K562 (cell line): ENCODE results near the gene RUNDC3A. TPM values are rescaled to one million over a fixed set of nuclear protein-coding genes. Genes with fewer than 3 reads are reported as not detected.

Source experiments
- ATAC-seq: fragments of 200-7000 bp; cut with Tn5 transposase; 3 replicates; pipeline ENCODE4 v1.9.1; 2020; ENCODE audit warnings: moderate library complexity
- BruUV-seq: library from RNA; stranded (reverse); fragments of 400-500 nt; replicated peaks from 2 replicates; lab custom pipeline; 2021; lab: Mats Ljungman, UMichigan
- CTCF ChIA-PET: fragments of 300-600 bp; formaldehyde crosslinking; extraction: SDS; loops from one replicate; lab custom pipeline; 2021; ENCODE audit warnings: low intra/inter-chr PET ratio; lab: Yijun Ruan, JAX
- POLR2A ChIA-PET: fragments of 300-600, 350-650 bp; sonication (Branson Sonifier 250); formaldehyde crosslinking; extraction: SDS; loops from one replicate; lab custom pipeline; 2021; ENCODE audit warnings: antibody characterized with exemption, inconsistent platforms; lab: Yijun Ruan, JAX
- DNase-seq, 4 experiments: peaks; one replicate each; pipeline versions ENCODE4 v3.0.0 to v3.0.0-alpha.2; 2011 to 2018; ENCODE audit warnings: low spot score in 3 of 4, mixed read lengths in 3 of 4; ENCODE audit errors: extremely low read depth in 1 of 4
- FAIRE-seq: peaks from 2 replicates; lab custom pipeline; 2011; peaks lifted over from hg19 to GRCh38; lab: Jason Lieb, UNC
- H2AFZ ChIP-seq: 2 replicates; pipeline ENCODE4 v1.6.0; 2011; ENCODE audit warnings: low read depth, low read length, control low read depth, inconsistent platforms
- H3K27ac ChIP-seq: fragments of 200-600 bp; 3 replicates; pipeline ENCODE4 v1.8.0; 2011; ENCODE audit warnings: low read depth, mild to moderate bottlenecking, control low read depth, inconsistent platforms, low read length, moderate library complexity, mixed read lengths; ENCODE audit errors: extremely low read depth
- H3K27me3 ChIP-seq, 2 experiments: fragments of 300-600 bp in 1 of 2; 2 replicates in 1 of 2; 3 replicates in 1 of 2; pipeline versions ENCODE4 v1.6.0 to v1.8.0; 2011; ENCODE audit warnings: inconsistent platforms in 2 of 2, low read length in 2 of 2, mild to moderate bottlenecking in 1 of 2, mixed read lengths in 1 of 2, moderate library complexity in 1 of 2; ENCODE audit not compliant: control insufficient read depth in 2 of 2, insufficient read depth in 2 of 2
- H3K36me3 ChIP-seq: fragments of 300-600 bp; 3 replicates; pipeline ENCODE4 v1.8.0; 2011; ENCODE audit warnings: mild to moderate bottlenecking, low read length, inconsistent platforms; ENCODE audit not compliant: control insufficient read depth, insufficient read depth
- H3K4me1 ChIP-seq, 2 experiments: fragments of 200-600 bp in 1 of 2; replicated peaks in 1 of 2; 2 replicates in 1 of 2; 3 replicates in 1 of 2; pipeline versions ENCODE4 v1.5.1 to v1.8.0; 2011; ENCODE audit warnings: inconsistent platforms in 2 of 2, low read length in 2 of 2, mild to moderate bottlenecking in 1 of 2, mixed read lengths in 1 of 2, moderate library complexity in 1 of 2; ENCODE audit not compliant: control insufficient read depth in 2 of 2, insufficient read depth in 2 of 2
- H3K4me2 ChIP-seq: 2 replicates; pipeline ENCODE4 v1.6.1; 2011; ENCODE audit warnings: low read length, control low read depth, inconsistent platforms, mixed read lengths; ENCODE audit not compliant: insufficient read depth
- H3K4me3 ChIP-seq: fragments of 200-600 bp; sonication (generic), shearing (Covaris generic); 2 replicates; pipeline ENCODE4 v1.5.1; 2016; ENCODE audit warnings: control low read depth, inconsistent platforms
- H3K79me2 ChIP-seq: fragments of 200-600 bp; 3 replicates; pipeline ENCODE4 v1.8.0; 2011; ENCODE audit warnings: low read length, inconsistent platforms; ENCODE audit not compliant: control insufficient read depth, insufficient read depth
- H3K9ac ChIP-seq, 2 experiments: 2 replicates each; pipeline versions ENCODE4 v1.6.0 to v1.6.1; 2011; ENCODE audit warnings: low read depth in 2 of 2, low read length in 2 of 2, control low read depth in 1 of 2, inconsistent platforms in 1 of 2, mild to moderate bottlenecking in 1 of 2, mixed read lengths in 1 of 2; ENCODE audit not compliant: insufficient read depth in 1 of 2
- H3K9me1 ChIP-seq: one replicate; pipeline ENCODE4 v1.6.0; 2011; ENCODE audit warnings: inconsistent platforms, mild to moderate bottlenecking, low read length, moderate library complexity; ENCODE audit not compliant: control insufficient read depth, insufficient read depth
- H3K9me3 ChIP-seq: replicated peaks from 2 replicates; pipeline ENCODE4 v1.5.1; 2011; ENCODE audit warnings: low read depth, low read length, inconsistent platforms; ENCODE audit not compliant: control insufficient read depth, insufficient read depth
- H4K20me1 ChIP-seq: replicated peaks from 2 replicates; pipeline ENCODE4 v1.6.1; 2011; ENCODE audit warnings: low read length, inconsistent platforms, mixed read lengths; ENCODE audit not compliant: control insufficient read depth, insufficient read depth
- ADNP ChIP-seq: fragments of 200-800 bp; sonication (Bioruptor generic); IDR thresholded peaks from 2 replicates; pipeline ENCODE4 v1.6.1; 2016; ENCODE audit warnings: missing genetic modification characterization, missing compliant biosample characterization
- HES1 ChIP-seq: fragments of 450-650 bp; IDR thresholded peaks from 2 replicates; pipeline ENCODE4 v1.6.1; 2016; ENCODE audit warnings: low read depth, mild to moderate bottlenecking, moderate library complexity
- MAZ ChIP-seq, 2 experiments: fragments of 450-650 bp in 1 of 2; sonication (generic) in 1 of 2; formaldehyde crosslinking; IDR thresholded peaks in 1 of 2; conservative IDR thresholded peaks in 1 of 2; 2 replicates each; pipeline versions ENCODE4 v1.4.0 to v1.5.0; 2020; ENCODE audit warnings: mild to moderate bottlenecking in 1 of 2, missing genetic modification reagents in 1 of 2
- NCOA1 ChIP-seq: fragments of 450-650 bp; IDR thresholded peaks from 2 replicates; pipeline ENCODE4 v1.6.1; 2016; ENCODE audit warnings: low read depth
- POLR2G ChIP-seq: fragments of 200-400 bp; formaldehyde crosslinking; IDR thresholded peaks from 2 replicates; pipeline ENCODE4 v1.6.1; 2017; ENCODE audit warnings: low read depth, mild to moderate bottlenecking, antibody characterized with exemption, low read length, moderate library complexity
- PRDM10 ChIP-seq: fragments of 450-650 bp; IDR thresholded peaks from 2 replicates; pipeline ENCODE4 v1.6.1; 2018; ENCODE audit not compliant: partially characterized antibody
- USF2 ChIP-seq: sonication (generic); formaldehyde crosslinking; IDR thresholded peaks from 2 replicates; pipeline ENCODE4 v1.5.0; 2020; ENCODE audit warnings: missing genetic modification reagents
- ZKSCAN1 ChIP-seq: fragments of 150-350 bp; IDR thresholded peaks from 2 replicates; pipeline ENCODE4 v1.6.1; 2016; ENCODE audit warnings: low read depth, low read length
- ZNF511 ChIP-seq: sonication (generic); formaldehyde crosslinking; IDR thresholded peaks from 2 replicates; pipeline ENCODE4 v1.8.0; 2022; ENCODE audit warnings: mild to moderate bottlenecking, missing genetic modification reagents
- ZNF639 ChIP-seq, 2 experiments: fragments of 200-800 bp in 1 of 2; sonication (Bioruptor generic) in 1 of 2; sonication (generic) in 1 of 2; formaldehyde crosslinking in 1 of 2; IDR thresholded peaks in 1 of 2; conservative IDR thresholded peaks in 1 of 2; 2 replicates each; pipeline versions ENCODE4 v1.5.0 to v1.6.1; 2016 to 2020; ENCODE audit warnings: missing compliant biosample characterization in 1 of 2, missing genetic modification characterization in 1 of 2, missing genetic modification reagents in 1 of 2
- ZNF717 ChIP-seq: fragments of 250-450 bp; sonication (Bioruptor Pico); IDR thresholded peaks from 2 replicates; pipeline ENCODE4 v1.5.0; 2021
- ZNF77 ChIP-seq: fragments of 250-450 bp; sonication (Bioruptor Pico); IDR thresholded peaks from 2 replicates; pipeline ENCODE4 v1.5.0; 2020
- WGBS: fragments of 100-300 bp; shearing (Covaris generic); methylation state at CpG from one replicate; pipeline ENCODE4 v1.1.6; 2016; ENCODE audit warnings: low coverage, mixed read lengths; ENCODE audit not compliant: insufficient coverage; ENCODE audit errors: missing lambda C conversion rate; 5-methylcytosine and 5-hydroxymethylcytosine counted together
- in situ Hi-C: fragments of 300-500 bp; cut with MboI; formaldehyde crosslinking; loops from 4 replicates; pipeline ENCODE4 v1.15.0; 2018; ENCODE audit warnings: inconsistent platforms, mixed read lengths
- intact Hi-C: fragments of 100-400 bp; cut with micrococcal nuclease; formaldehyde crosslinking; loops from 2 replicates; pipeline ENCODE4 v1.14.2; 2022
- polyA plus RNA-seq, 8 experiments: library from polyadenylated mRNA; depleted of rRNA in 4 of 8; stranded (reverse) in 5 of 8; unstranded in 3 of 8; fragments of >200 nt; fragmentation: Nextera tagmentation in 2 of 8; fragmentation: Illumina TruSeq in 1 of 8; extraction: Ambion mirVana in 2 of 8; extraction: Trizol in 1 of 8; gene quantifications; 2 replicates each; pipeline versions ENCODE4 v1.2.1 to v1.2.3, GENCODE V29; 2011 to 2014; ENCODE audit warnings: inconsistent platforms in 1 of 8, missing spikeins in 1 of 8
- total RNA-seq, 7 experiments: library from RNA; depleted of rRNA in 6 of 7; stranded (reverse); fragments of >200 nt in 6 of 7; fragmentation: Illumina TruSeq in 2 of 7; extraction: Trizol in 2 of 7; gene quantifications; 2 replicates each; pipeline versions ENCODE4 v1.2.1 to v1.2.3, GENCODE V29; 2011 to 2021; ENCODE audit warnings: low replicate concordance in 1 of 7

The RUNDC3A gene
- total and polyA plus RNA-seq, 9 of the 15 experiments (the other 6 are each of a cell fraction or from before 2014, with no cell fraction given), result not detected

- 39% methylated on average over 21 of the region's 31 CpGs for WGBS
- Histone ChIP-seq H3K27ac (peak overlapping the region; percentile 8; the same call in 1 of the 3 replicates), H3K27me3 (no peaks in the 10 kb centered on the region), H4K20me1 (no peaks in the 10 kb centered on the region), H3K79me2 (peaks cover 30% of the 10 kb centered on the region), H3K9me3 (no peaks in the 10 kb centered on the region), H3K9me1 (no peaks in the 10 kb centered on the region), H3K36me3 (peaks cover 12% of the 10 kb centered on the region; the same call in 2 of the 3 replicates), H3K4me3 (no peak overlapping the region), H3K4me1 (peaks cover 11 to 58% of the 10 kb centered on the region in 2 experiments; a peak in 4 of 5 replicates), H2AFZ (peak overlapping the region; percentile 58), H3K4me2 (peak overlapping the region; percentile 51; the same call in 1 of the 2 replicates), H3K9ac (peak overlapping the region in 1 of 2 experiments; percentile 74; a peak in 1 of 4 replicates)
- in situ Hi-C loops (loop anchor here (5.0 to 25.0 kb wide), 2 partner anchors 115 to 390 kb away; partner anchors contain the start of gene PPY), intact Hi-C loops (no loop called here)
- no TSS peak for BruUV-seq
- DNase-seq (peak; percentile 89 to 97 (median 92)), ATAC-seq (peak; percentile 84), FAIRE-seq (peak; percentile 89)
- CTCF ChIA-PET, result interaction anchor here (3.6 kb wide), 1 partner anchor 116 kb away, joined by 16 read pairs; no protein-coding TSS in a partner anchor
- POLR2A ChIA-PET, result interaction anchor here (0.6 to 1.0 kb wide), 9 partner anchors 9 to 131 kb away, joined by 3 to 7 read pairs (median 3); no protein-coding TSS in a partner anchor
- TF ChIP-seq PRDM10 (peak; percentile 88), ZKSCAN1 (peak; percentile 60; the same call in 1 of the 2 replicates), ADNP (tag) (0 out of 2 replicates have a peak, but pooled peaks have one; percentile 6), MAZ (CRISPR knock-in tag; conservative IDR thresholded peaks at IDR 0.05 in 1 of 2, IDR thresholded peaks at IDR 0.05 in 1 of 2) (peak; percentile 78 to 97), POLR2G (peak; percentile 59), ZNF639 (CRISPR knock-in tag; conservative IDR thresholded peaks at IDR 0.05 in 1 of 2, IDR thresholded peaks at IDR 0.05 in 1 of 2) (peak in 1 of 2 experiments; percentile 33; a peak in 1 of 4 replicates), USF2 (CRISPR knock-in tag) (peak; percentile 79), HES1 (no peak), NCOA1 (peak; percentile 40; the same call in 1 of the 2 replicates), ZNF717 (no peak), ZNF77 (CRISPR knock-in tag) (no peak), ZNF511 (CRISPR knock-in tag) (0 out of 2 replicates have a peak, but pooled peaks have one; percentile 28)
Observed at GRCh38 chr17:44326861-44327444, 18.6 kb downstream of the RUNDC3A start.
